Measurements from ENCODE around the gene FAM118A. TPM values are rescaled to one million over a fixed set of nuclear protein-coding genes. Genes with fewer than 3 reads are reported as not detected.
"Not testable (repeated sequence)": the region's sequence is repeated elsewhere in the genome, so short reads cannot be mapped to it uniquely, and the experiment has no call there.

The FAM118A gene
- total RNA-seq, 1 experiment from 2014 or later, result 21.3 TPM

DNA sequence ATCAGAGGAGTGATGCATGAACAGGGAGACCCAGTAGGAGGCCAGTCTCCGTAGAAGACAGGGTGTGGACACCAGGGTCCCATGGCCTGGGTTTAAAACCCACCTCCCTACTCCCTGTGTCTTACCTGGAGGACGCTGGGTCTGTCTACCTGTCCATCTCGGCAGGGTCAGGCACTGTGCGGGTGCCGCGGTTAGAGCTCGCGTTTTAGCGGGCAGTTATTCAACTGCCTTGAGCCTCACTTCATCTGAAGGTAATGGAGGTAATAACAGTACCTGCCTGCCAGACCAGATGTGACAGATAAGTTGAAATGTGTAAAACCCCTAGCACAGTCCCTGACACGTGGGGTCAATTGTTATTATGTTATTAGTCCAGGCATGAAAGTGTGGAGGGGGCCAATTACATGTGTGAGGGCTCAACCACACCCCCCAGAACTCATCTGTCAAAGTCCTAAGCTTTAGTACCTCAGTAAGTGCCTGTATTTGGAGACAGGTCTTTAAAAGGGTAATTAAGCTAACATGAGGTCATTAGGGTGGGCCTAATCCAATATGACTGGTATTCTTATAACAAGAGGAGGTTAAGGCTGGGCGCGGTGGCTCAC is 33.1 kb upstream of the FAM118A start (continued):
- TF ChIP-seq, protein P1, sequence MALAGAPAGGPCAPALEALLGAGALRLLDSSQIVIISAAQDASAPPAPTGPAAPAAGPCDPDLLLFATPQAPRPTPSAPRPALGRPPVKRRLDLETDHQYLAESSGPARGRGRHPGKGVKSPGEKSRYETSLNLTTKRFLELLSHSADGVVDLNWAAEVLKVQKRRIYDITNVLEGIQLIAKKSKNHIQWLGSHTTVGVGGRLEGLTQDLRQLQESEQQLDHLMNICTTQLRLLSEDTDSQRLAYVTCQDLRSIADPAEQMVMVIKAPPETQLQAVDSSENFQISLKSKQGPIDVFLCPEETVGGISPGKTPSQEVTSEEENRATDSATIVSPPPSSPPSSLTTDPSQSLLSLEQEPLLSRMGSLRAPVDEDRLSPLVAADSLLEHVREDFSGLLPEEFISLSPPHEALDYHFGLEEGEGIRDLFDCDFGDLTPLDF (CRISPR knock-in tag; IDR thresholded peaks at IDR 0.05), result no peak
- TF ChIP-seq, protein P2, sequence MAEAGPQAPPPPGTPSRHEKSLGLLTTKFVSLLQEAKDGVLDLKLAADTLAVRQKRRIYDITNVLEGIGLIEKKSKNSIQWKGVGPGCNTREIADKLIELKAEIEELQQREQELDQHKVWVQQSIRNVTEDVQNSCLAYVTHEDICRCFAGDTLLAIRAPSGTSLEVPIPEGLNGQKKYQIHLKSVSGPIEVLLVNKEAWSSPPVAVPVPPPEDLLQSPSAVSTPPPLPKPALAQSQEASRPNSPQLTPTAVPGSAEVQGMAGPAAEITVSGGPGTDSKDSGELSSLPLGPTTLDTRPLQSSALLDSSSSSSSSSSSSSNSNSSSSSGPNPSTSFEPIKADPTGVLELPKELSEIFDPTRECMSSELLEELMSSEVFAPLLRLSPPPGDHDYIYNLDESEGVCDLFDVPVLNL (CRISPR knock-in tag; IDR thresholded peaks at IDR 0.05; ENCODE audit: borderline replicate concordance, low read depth), result no peak
- TF ChIP-seq, protein P3, sequence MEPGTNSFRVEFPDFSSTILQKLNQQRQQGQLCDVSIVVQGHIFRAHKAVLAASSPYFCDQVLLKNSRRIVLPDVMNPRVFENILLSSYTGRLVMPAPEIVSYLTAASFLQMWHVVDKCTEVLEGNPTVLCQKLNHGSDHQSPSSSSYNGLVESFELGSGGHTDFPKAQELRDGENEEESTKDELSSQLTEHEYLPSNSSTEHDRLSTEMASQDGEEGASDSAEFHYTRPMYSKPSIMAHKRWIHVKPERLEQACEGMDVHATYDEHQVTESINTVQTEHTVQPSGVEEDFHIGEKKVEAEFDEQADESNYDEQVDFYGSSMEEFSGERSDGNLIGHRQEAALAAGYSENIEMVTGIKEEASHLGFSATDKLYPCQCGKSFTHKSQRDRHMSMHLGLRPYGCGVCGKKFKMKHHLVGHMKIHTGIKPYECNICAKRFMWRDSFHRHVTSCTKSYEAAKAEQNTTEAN (CRISPR knock-in tag; IDR thresholded peaks at IDR 0.05), result no peak
- TF ChIP-seq CBFB (CRISPR knock-in tag; IDR thresholded peaks at IDR 0.05; ENCODE audit: low read depth), result no peak
- no peak for TF ChIP-seq ZNF219 (CRISPR knock-in tag; IDR thresholded peaks at IDR 0.05; ENCODE audit: borderline replicate concordance)
- TF ChIP-seq, protein P4, sequence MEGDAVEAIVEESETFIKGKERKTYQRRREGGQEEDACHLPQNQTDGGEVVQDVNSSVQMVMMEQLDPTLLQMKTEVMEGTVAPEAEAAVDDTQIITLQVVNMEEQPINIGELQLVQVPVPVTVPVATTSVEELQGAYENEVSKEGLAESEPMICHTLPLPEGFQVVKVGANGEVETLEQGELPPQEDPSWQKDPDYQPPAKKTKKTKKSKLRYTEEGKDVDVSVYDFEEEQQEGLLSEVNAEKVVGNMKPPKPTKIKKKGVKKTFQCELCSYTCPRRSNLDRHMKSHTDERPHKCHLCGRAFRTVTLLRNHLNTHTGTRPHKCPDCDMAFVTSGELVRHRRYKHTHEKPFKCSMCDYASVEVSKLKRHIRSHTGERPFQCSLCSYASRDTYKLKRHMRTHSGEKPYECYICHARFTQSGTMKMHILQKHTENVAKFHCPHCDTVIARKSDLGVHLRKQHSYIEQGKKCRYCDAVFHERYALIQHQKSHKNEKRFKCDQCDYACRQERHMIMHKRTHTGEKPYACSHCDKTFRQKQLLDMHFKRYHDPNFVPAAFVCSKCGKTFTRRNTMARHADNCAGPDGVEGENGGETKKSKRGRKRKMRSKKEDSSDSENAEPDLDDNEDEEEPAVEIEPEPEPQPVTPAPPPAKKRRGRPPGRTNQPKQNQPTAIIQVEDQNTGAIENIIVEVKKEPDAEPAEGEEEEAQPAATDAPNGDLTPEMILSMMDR (IDR thresholded peaks at IDR 0.05), result no peak
- TF ChIP-seq, protein P5, sequence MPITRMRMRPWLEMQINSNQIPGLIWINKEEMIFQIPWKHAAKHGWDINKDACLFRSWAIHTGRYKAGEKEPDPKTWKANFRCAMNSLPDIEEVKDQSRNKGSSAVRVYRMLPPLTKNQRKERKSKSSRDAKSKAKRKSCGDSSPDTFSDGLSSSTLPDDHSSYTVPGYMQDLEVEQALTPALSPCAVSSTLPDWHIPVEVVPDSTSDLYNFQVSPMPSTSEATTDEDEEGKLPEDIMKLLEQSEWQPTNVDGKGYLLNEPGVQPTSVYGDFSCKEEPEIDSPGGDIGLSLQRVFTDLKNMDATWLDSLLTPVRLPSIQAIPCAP (CRISPR knock-in tag; IDR thresholded peaks at IDR 0.05), result no peak
- no peak for TF ChIP-seq RELA (CRISPR knock-in tag; IDR thresholded peaks at IDR 0.05; ENCODE audit: borderline replicate concordance)
- TF ChIP-seq MYBL2 (CRISPR knock-in tag; IDR thresholded peaks at IDR 0.05), result no peak
- TF ChIP-seq KAT7 (CRISPR knock-in tag; IDR thresholded peaks at IDR 0.05; ENCODE audit: borderline replicate concordance), result no peak
- TF ChIP-seq ZNF263 (CRISPR knock-in tag; IDR thresholded peaks at IDR 0.05; ENCODE audit: low read depth), result no peak
- no peak for TF ChIP-seq FOXJ3 (CRISPR knock-in tag; IDR thresholded peaks at IDR 0.05; ENCODE audit: borderline replicate concordance)
- TF ChIP-seq ATF1 (CRISPR knock-in tag; IDR thresholded peaks at IDR 0.05), result no peak

DNA sequence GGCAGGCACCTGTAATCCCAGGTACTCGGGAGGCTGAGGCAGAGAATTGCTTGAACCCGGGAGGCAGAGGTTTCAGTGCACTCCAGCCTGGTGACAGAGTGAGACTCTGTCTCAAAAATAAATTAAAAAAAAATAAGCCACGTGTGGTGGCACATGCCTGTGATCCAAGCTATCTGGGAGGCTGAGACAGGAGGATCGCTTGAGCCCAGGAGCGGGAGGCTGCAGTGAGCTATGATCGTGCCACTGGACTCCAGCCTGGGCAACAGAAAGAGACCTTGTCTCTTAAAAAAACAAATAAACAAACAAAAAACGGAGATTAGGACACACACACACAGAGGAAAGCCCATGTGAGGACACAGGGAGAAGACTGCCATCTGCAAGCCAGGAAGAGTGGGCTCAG is 32.0 kb upstream of the FAM118A start:
- CTCF ChIA-PET; H3K27ac Mint-ChIP-seq; H3K9me3 Mint-ChIP-seq; H3K36me3 Mint-ChIP-seq; H3K4me3 Mint-ChIP-seq; H3K4me1 Mint-ChIP-seq; DNase-seq (ENCODE audit: low spot score); ATAC-seq: not testable (repeated sequence)
- H3K27me3 Mint-ChIP-seq (ENCODE audit: low read depth), result peaks cover 17% of the 10 kb centered on the region
- POLR2A ChIA-PET, result interaction anchor here (0.6 kb wide), 1 partner anchor 290 kb away, joined by 3 read pairs; no protein-coding TSS in a partner anchor

DNA sequence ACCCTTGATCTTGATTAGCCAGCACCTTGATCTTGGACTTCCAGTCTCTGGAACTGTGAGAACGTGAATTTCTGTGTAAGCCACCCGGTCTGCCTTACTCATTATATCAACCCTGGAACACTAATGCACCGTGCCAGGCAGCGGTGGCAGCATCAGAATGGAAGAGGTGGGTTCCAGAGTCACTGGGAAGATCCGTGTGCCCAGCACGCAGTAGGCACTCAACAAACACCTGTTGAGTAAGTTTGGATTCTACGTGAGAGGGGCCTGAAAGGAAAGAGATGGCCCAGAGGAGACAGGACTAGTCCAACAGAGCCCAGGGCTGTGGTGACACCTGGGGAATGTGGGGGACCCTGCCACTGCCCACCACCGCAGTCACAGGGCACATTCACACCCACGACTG is 31.6 kb upstream of the FAM118A start:
- ATAC-seq (no peak), DNase-seq (ENCODE audit: low spot score) (no peak)
- H3K27me3 Mint-ChIP-seq (ENCODE audit: low read depth), result peaks cover 21% of the 10 kb centered on the region
- ChIA-PET CTCF (no interaction called here), POLR2A (interaction anchor here (0.6 kb wide), 1 partner anchor 289 kb away, joined by 3 read pairs; no protein-coding TSS in a partner anchor)
- no peaks in the 10 kb centered on the region for H3K36me3 Mint-ChIP-seq
- H3K4me3 Mint-ChIP-seq, result no peak overlapping the region
- H3K9me3 Mint-ChIP-seq, result no peaks in the 10 kb centered on the region
- no peak overlapping the region for H3K27ac Mint-ChIP-seq
- no peaks in the 10 kb centered on the region for H3K4me1 Mint-ChIP-seq
- no peak for TF ChIP-seq JUN (CRISPR knock-in tag; IDR thresholded peaks at IDR 0.05)
- no peak for TF ChIP-seq ZNF263 (CRISPR knock-in tag; IDR thresholded peaks at IDR 0.05; ENCODE audit: low read depth)
- TF ChIP-seq SOX15 (CRISPR knock-in tag; IDR thresholded peaks at IDR 0.05), result no peak
- TF ChIP-seq, protein P6, sequence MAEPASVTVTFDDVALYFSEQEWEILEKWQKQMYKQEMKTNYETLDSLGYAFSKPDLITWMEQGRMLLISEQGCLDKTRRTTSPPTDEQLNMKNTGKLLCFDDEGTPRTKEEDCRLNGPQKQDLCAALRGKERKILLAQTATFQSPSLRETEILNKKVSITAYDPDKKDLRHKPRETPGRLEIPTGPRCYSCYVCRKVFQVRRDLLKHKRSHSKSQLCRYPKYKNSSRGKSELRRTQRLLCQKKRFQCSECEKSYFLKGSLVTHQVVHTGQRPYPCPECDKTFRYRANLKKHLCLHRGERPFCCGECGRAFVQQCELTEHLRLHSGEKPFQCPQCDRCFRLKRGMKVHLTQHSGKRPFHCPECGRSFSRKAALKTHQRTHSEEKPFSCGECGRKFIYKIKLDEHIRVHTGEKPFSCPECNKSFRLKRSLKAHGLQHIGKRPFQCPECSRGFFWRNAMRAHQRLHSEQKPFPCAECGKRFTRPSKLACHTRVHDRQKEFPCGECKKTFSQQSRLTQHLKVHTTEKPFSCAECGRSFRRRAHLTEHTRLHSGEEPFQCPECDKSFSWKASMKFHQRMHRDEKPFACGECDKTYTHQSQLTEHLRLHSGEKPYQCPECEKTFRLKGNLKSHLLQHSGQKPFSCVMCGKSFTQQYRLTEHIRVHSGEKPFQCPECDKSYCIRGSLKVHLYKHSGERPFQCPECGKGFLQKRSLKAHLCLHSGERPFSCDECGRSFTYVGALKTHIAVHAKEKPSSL (CRISPR knock-in tag; conservative IDR thresholded peaks at IDR 0.05), result no peak
- TF ChIP-seq CREM (CRISPR knock-in tag; IDR thresholded peaks at IDR 0.05), result no peak
- TF ChIP-seq, protein P7, sequence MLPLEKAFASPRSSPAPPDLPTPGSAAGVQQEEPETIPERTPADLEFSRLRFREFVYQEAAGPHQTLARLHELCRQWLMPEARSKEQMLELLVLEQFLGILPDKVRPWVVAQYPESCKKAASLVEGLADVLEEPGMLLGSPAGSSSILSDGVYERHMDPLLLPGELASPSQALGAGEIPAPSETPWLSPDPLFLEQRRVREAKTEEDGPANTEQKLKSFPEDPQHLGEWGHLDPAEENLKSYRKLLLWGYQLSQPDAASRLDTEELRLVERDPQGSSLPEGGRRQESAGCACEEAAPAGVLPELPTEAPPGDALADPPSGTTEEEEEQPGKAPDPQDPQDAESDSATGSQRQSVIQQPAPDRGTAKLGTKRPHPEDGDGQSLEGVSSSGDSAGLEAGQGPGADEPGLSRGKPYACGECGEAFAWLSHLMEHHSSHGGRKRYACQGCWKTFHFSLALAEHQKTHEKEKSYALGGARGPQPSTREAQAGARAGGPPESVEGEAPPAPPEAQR (CRISPR knock-in tag; IDR thresholded peaks at IDR 0.05), result no peak
- no peak for TF ChIP-seq NR3C1 (CRISPR knock-in tag; conservative IDR thresholded peaks at IDR 0.05; ENCODE audit: low read depth)
- TF ChIP-seq TEAD1 (CRISPR knock-in tag; IDR thresholded peaks at IDR 0.05), result no peak
- TF ChIP-seq IRF2 (CRISPR knock-in tag; IDR thresholded peaks at IDR 0.05; ENCODE audit: borderline replicate concordance, low read depth), result no peak
- TF ChIP-seq TP53 (CRISPR knock-in tag; IDR thresholded peaks at IDR 0.05), result no peak
- TF ChIP-seq, protein P8, sequence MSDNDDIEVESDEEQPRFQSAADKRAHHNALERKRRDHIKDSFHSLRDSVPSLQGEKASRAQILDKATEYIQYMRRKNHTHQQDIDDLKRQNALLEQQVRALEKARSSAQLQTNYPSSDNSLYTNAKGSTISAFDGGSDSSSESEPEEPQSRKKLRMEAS (CRISPR knock-in tag; IDR thresholded peaks at IDR 0.05), result no peak
- TF ChIP-seq GRHL2 (CRISPR knock-in tag; IDR thresholded peaks at IDR 0.05; ENCODE audit: insufficient replicate concordance, severe bottlenecking), result no peak

Data from WTC11 (cell line).